Endodermal cell (in vitro differentiated cells): ENCODE results near the gene CCR8. TPM values are rescaled to one million over a fixed set of nuclear protein-coding genes. Genes with fewer than 3 reads are reported as not detected.
A peak's percentile ranks its signal among the peaks of the same experiment; 100 is the strongest.

Experiments used
- DNase-seq: peaks from one replicate; pipeline ENCODE4 v3.0.0-alpha.2; 2017
- H3K27ac ChIP-seq: 2 replicates; pipeline ENCODE4 v1.5.1; 2013; ENCODE audit warnings: mild to moderate bottlenecking, low read depth, low read length, moderate library complexity
- H3K27me3 ChIP-seq: 2 replicates; pipeline ENCODE4 v1.6.1; 2013; ENCODE audit warnings: mild to moderate bottlenecking, low read length, moderate library complexity; ENCODE audit not compliant: insufficient read depth, control insufficient read depth, poor library complexity, severe bottlenecking
- H3K36me3 ChIP-seq: 2 replicates; pipeline ENCODE4 v1.7.0; 2013; ENCODE audit warnings: mild to moderate bottlenecking, low read length, moderate library complexity; ENCODE audit not compliant: control insufficient read depth, insufficient read depth
- H3K4me1 ChIP-seq: one replicate; pipeline ENCODE4 v1.7.0; 2013; ENCODE audit warnings: low read length; ENCODE audit not compliant: control insufficient read depth, insufficient read depth
- H3K4me3 ChIP-seq: 2 replicates; pipeline ENCODE4 v1.5.1; 2013; ENCODE audit warnings: mild to moderate bottlenecking, low read length, moderate library complexity
- H3K9ac ChIP-seq: 2 replicates; pipeline ENCODE4 v1.6.1; 2013; ENCODE audit warnings: mild to moderate bottlenecking, low read length, moderate library complexity; ENCODE audit not compliant: poor library complexity, severe bottlenecking; ENCODE audit errors: extremely low read depth
- H3K9me3 ChIP-seq: 2 replicates; pipeline ENCODE4 v1.6.1; 2013; ENCODE audit warnings: mild to moderate bottlenecking, low read length, moderate library complexity; ENCODE audit not compliant: control insufficient read depth
- H3K27ac Mint-ChIP-seq: 2 replicates; pipeline ENCODE4 v1.8.0; 2020; ENCODE audit warnings: mixed read lengths
- H3K27me3 Mint-ChIP-seq: 2 replicates; pipeline ENCODE4 v1.8.0; 2021; ENCODE audit warnings: mild to moderate bottlenecking, mixed read lengths; ENCODE audit not compliant: insufficient read depth
- H3K36me3 Mint-ChIP-seq: 2 replicates; pipeline ENCODE4 v1.8.0; 2020; ENCODE audit warnings: low read depth, mixed read lengths
- H3K4me1 Mint-ChIP-seq: 2 replicates; pipeline ENCODE4 v1.8.0; 2020; ENCODE audit warnings: mixed read lengths
- H3K4me3 Mint-ChIP-seq: 2 replicates; pipeline ENCODE4 v1.8.0; 2020; ENCODE audit warnings: mild to moderate bottlenecking, moderate library complexity, mixed read lengths
- H3K9me3 Mint-ChIP-seq: 2 replicates; pipeline ENCODE4 v1.8.0; 2020; ENCODE audit warnings: mild to moderate bottlenecking, mixed read lengths
- whole genome bisulfite sequencing, 2 experiments: methylation state at CpG; one replicate each; pipeline versions ENCODE4 v1.1.5 to v1.1.7; 2013; ENCODE audit warnings: missing lambda C conversion rate in 2 of 2, mixed read lengths in 1 of 2; ENCODE audit not compliant: insufficient coverage in 1 of 2, insufficient read length in 1 of 2; 5-methylcytosine and 5-hydroxymethylcytosine counted together
- total RNA-seq, 2 donors: library from RNA; stranded (reverse); fragmentation: NEBNext Ultra II Directional in 1 of 2; extraction: Animal tissue kit (Norgen Biotek cat#: 25700) in 1 of 2; gene quantifications; 2 replicates in 1 of 2; 3 replicates in 1 of 2; pipeline ENCODE4 v1.2.1, GENCODE V29; 2021
- TF ChIP-seq, protein P1 (sequence below): fragments of 200-600 bp; sonication (generic); conservative IDR thresholded peaks from 2 replicates; pipeline ENCODE4 v1.5.0; 2021; ENCODE audit warnings: antibody characterized with exemption, mild to moderate bottlenecking

The CCR8 gene
- total RNA-seq, 2 donors from 2014 or later: 0.22 TPM; not detected in 1

DNA sequence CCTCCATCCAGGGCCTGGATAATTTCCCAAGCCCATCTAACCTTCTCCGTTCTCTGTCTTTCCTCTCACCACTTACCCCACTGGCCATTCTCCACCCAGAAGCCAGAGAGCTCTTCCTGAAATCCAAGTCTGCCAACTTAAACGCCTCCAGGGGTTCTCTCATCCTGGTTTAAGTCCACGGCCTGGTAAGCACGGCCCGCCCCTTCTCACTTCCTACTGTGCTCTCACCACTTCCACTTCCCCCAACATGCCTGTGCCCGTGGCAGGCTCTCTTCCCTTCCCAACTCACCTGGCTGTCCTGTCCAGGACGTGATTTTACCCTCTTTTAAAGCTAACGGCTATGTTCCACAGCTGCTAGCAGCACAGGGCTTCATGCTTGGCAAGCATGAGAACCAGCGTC is 48.0 kb upstream of the CCR8 start:
- TF ChIP-seq, protein P1, sequence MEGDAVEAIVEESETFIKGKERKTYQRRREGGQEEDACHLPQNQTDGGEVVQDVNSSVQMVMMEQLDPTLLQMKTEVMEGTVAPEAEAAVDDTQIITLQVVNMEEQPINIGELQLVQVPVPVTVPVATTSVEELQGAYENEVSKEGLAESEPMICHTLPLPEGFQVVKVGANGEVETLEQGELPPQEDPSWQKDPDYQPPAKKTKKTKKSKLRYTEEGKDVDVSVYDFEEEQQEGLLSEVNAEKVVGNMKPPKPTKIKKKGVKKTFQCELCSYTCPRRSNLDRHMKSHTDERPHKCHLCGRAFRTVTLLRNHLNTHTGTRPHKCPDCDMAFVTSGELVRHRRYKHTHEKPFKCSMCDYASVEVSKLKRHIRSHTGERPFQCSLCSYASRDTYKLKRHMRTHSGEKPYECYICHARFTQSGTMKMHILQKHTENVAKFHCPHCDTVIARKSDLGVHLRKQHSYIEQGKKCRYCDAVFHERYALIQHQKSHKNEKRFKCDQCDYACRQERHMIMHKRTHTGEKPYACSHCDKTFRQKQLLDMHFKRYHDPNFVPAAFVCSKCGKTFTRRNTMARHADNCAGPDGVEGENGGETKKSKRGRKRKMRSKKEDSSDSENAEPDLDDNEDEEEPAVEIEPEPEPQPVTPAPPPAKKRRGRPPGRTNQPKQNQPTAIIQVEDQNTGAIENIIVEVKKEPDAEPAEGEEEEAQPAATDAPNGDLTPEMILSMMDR: no peak
- Histone ChIP-seq H3K36me3 (no peaks in the 10 kb centered on the region), H3K27me3 (peaks cover 12% of the 10 kb centered on the region), H3K9me3 (no peaks in the 10 kb centered on the region), H3K4me1 (no peaks in the 10 kb centered on the region), H3K9ac (no peak overlapping the region), H3K27ac (no peak overlapping the region), H3K4me3 (no peak overlapping the region)
- Mint-ChIP-seq H3K4me1 (peaks cover 9% of the 10 kb centered on the region), H3K36me3 (no peaks in the 10 kb centered on the region), H3K9me3 (no peaks in the 10 kb centered on the region), H3K4me3 (no peak overlapping the region), H3K27ac (no peak overlapping the region), H3K27me3 (peaks cover 10% of the 10 kb centered on the region)
- 90% methylated on average over 7 to 9 of the region's 9 CpGs for WGBS, 2 experiments
- DNase-seq: peak; percentile 35

DNA sequence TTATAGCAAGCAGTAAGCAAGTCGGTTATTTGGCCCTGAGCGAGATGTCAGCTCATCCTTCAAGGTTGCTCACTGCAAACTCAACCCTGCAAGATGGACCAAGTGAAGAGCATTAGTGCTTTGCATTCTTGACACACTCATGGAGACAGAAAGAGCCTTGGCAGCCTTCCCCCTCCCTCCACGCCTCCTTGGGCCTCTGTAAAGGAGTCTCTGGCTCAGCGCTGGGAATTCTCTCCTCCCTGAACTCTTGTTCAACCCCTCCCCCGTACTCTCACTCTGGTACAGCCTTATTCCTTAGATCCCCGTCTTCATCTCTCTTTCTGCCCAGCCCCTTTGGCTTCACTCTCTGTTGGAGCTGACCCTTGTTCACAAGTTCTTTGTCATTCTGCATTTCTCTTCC is 47.5 kb upstream of the CCR8 start:
- Mint-ChIP-seq H3K27ac (no peak overlapping the region), H3K27me3 (peaks cover 5% of the 10 kb centered on the region), H3K4me3 (no peak overlapping the region), H3K36me3 (no peaks in the 10 kb centered on the region), H3K4me1 (peaks cover 9% of the 10 kb centered on the region), H3K9me3 (no peaks in the 10 kb centered on the region)
- 78 to 87% methylated on average over 6 of the region's 6 CpGs for WGBS, 2 experiments
- Histone ChIP-seq H3K4me1 (no peaks in the 10 kb centered on the region), H3K27me3 (peaks cover 7% of the 10 kb centered on the region), H3K27ac (no peak overlapping the region), H3K4me3 (no peak overlapping the region), H3K9ac (no peak overlapping the region), H3K9me3 (no peaks in the 10 kb centered on the region), H3K36me3 (no peaks in the 10 kb centered on the region)
- TF ChIP-seq, protein P1: no peak
- peak; percentile 17 for DNase-seq

- no peaks in the 10 kb centered on the region for H3K9me3 ChIP-seq
- TF ChIP-seq, protein P1: no peak
- H3K9ac ChIP-seq: no peak overlapping the region
- H3K27ac ChIP-seq: no peak overlapping the region
- peak; percentile 30 for DNase-seq
- Mint-ChIP-seq H3K4me1 (peaks cover 11% of the 10 kb centered on the region), H3K36me3 (no peaks in the 10 kb centered on the region), H3K27me3 (no peaks in the 10 kb centered on the region), H3K27ac (no peak overlapping the region), H3K4me3 (no peak overlapping the region), H3K9me3 (no peaks in the 10 kb centered on the region)
- WGBS, 2 experiments: 89 to 100% methylated on average over 3 to 5 of the region's 5 CpGs
- H3K36me3 ChIP-seq: no peaks in the 10 kb centered on the region
- no peaks in the 10 kb centered on the region for H3K4me1 ChIP-seq
- H3K4me3 ChIP-seq: no peak overlapping the region
- H3K27me3 ChIP-seq: no peaks in the 10 kb centered on the region
Observed at GRCh38 chr3:39284457-39284881, 45.0 kb upstream of the CCR8 start.
